BJ (cell line): ENCODE results near the gene SFT2D1. TPM values are rescaled to one million over a fixed set of nuclear protein-coding genes. Genes with fewer than 3 reads are reported as not detected.

Experiments used
- CTCF ChIA-PET: fragments of 350-600 bp; formaldehyde crosslinking; extraction: SDS; loops from one replicate; lab custom pipeline; 2021; ENCODE audit warnings: antibody characterized with exemption, inconsistent platforms; lab: Yijun Ruan, JAX
- POLR2A ChIA-PET: fragments of 300-600 bp; sonication (Branson Sonifier 250); formaldehyde crosslinking; extraction: SDS; loops from one replicate; lab custom pipeline; 2021; ENCODE audit warnings: antibody characterized with exemption; lab: Charles Lee
- DNase-seq: peaks from one replicate; pipeline ENCODE4 v3.0.0-alpha.2; 2011; ENCODE audit warnings: low read depth
- H3K27me3 ChIP-seq: 2 replicates; pipeline ENCODE4 v1.6.0; 2011; ENCODE audit warnings: low read length; ENCODE audit not compliant: control insufficient read depth, insufficient read depth
- H3K36me3 ChIP-seq: 2 replicates; pipeline ENCODE4 v1.5.1; 2011; ENCODE audit warnings: low read length; ENCODE audit not compliant: control insufficient read depth, insufficient read depth
- H3K4me3 ChIP-seq: 2 replicates; pipeline ENCODE4 v1.5.1; 2011; ENCODE audit warnings: low read depth, mild to moderate bottlenecking, control low read depth, low read length
- CTCF ChIP-seq: IDR thresholded peaks from 2 replicates; pipeline ENCODE4 v1.5.1; 2011; ENCODE audit warnings: low read depth, mild to moderate bottlenecking, control low read depth, inconsistent platforms, low read length, moderate library complexity; ENCODE audit not compliant: insufficient read depth
- polyA plus RNA-seq: library from polyadenylated mRNA; depleted of rRNA; stranded (reverse); fragments of >200 nt; gene quantifications from 2 replicates; pipeline ENCODE4 v1.2.3, GENCODE V29; 2011

SFT2D1 gene
- polyA plus RNA-seq, 1 experiment, result 24.9 TPM

GRCh38 chr6:166293731-166294584, 48.4 kb downstream of the SFT2D1 start:
- ChIA-PET POLR2A (no interaction called here), CTCF (interaction anchor here (0.6 to 1.3 kb wide), 2 partner anchors 106 to 121 kb away, joined by 3 to 4 read pairs; no protein-coding TSS in a partner anchor)
- no peak for TF ChIP-seq CTCF
- Histone ChIP-seq H3K4me3 (no peak overlapping the region), H3K27me3 (no peaks in the 10 kb centered on the region), H3K36me3 (no peaks in the 10 kb centered on the region)
- no peak for DNase-seq

- Histone ChIP-seq H3K4me3 (no peak overlapping the region), H3K36me3 (no peaks in the 10 kb centered on the region), H3K27me3 (no peaks in the 10 kb centered on the region)
- DNase-seq, result no peak
- no peak for TF ChIP-seq CTCF
- ChIA-PET CTCF (no interaction called here), POLR2A (no interaction called here)
Observed at GRCh38 chr6:166289207-166290060, 52.9 kb downstream of the SFT2D1 start.

GRCh38 chr6:166286839-166287271, 55.5 kb downstream of the SFT2D1 start:
- no peak overlapping the region for H3K4me3 ChIP-seq
- POLR2A ChIA-PET, result no interaction called here
- no peak for DNase-seq
- CTCF ChIA-PET, result no interaction called here
- TF ChIP-seq CTCF, result no peak
- no peaks in the 10 kb centered on the region for H3K36me3 ChIP-seq
- H3K27me3 ChIP-seq, result no peaks in the 10 kb centered on the region

- Histone ChIP-seq H3K36me3 (no peaks in the 10 kb centered on the region), H3K4me3 (no peak overlapping the region), H3K27me3 (0 out of 2 replicates have a peak, but pooled peaks cover 3% of the 10 kb centered on the region)
- DNase-seq, result no peak
- TF ChIP-seq CTCF, result no peak
- ChIA-PET CTCF (interaction anchor here (1.8 kb wide), 1 partner anchor 116 kb away, joined by 7 read pairs; no protein-coding TSS in a partner anchor), POLR2A (no interaction called here)
Observed at GRCh38 chr6:166285233-166285632, 57.1 kb downstream of the SFT2D1 start.

GRCh38 chr6:166284640-166285039, 57.7 kb downstream of the SFT2D1 start:
- CTCF ChIA-PET, result interaction anchor here (1.8 kb wide), 1 partner anchor 116 kb away, joined by 7 read pairs; no protein-coding TSS in a partner anchor
- POLR2A ChIA-PET, result no interaction called here
- H3K36me3 ChIP-seq, result no peaks in the 10 kb centered on the region
- no peak overlapping the region for H3K4me3 ChIP-seq
- no peak for TF ChIP-seq CTCF
- DNase-seq, result no peak
- 0 out of 2 replicates have a peak, but pooled peaks cover 3% of the 10 kb centered on the region for H3K27me3 ChIP-seq
